GM12878 (cell line): Measurements from ENCODE around the gene BATF. TPM values are rescaled to one million over a fixed set of nuclear protein-coding genes. Genes with fewer than 3 reads are reported as not detected.

Source experiments
- CEBPZ ChIP-seq: fragments of 150-350 bp; IDR thresholded peaks from 2 replicates; pipeline ENCODE4 v1.6.1; 2016; ENCODE audit warnings: low read depth, low read length
- CHD2 ChIP-seq: IDR thresholded peaks from 2 replicates; pipeline ENCODE4 v1.6.1; 2011; ENCODE audit warnings: low read depth, low read length, improper control_type of control experiment, borderline replicate concordance
- CREM ChIP-seq: IDR thresholded peaks from 2 replicates; pipeline ENCODE4 v1.6.1; 2014; ENCODE audit warnings: antibody characterized with exemption, low read depth
- EGR1 ChIP-seq, 2 experiments: IDR thresholded peaks; 1 replicate in 1 of 2; 2 replicates in 1 of 2; pipeline ENCODE4 v1.6.1; 2011 to 2012; ENCODE audit warnings: low read depth in 2 of 2, low read length in 2 of 2, borderline replicate concordance in 1 of 2, mild to moderate bottlenecking in 1 of 2, moderate library complexity in 1 of 2
- EZH2 ChIP-seq: IDR thresholded peaks from 2 replicates; pipeline ENCODE4 v1.6.1; 2012; ENCODE audit warnings: low read depth, mild to moderate bottlenecking, control low read depth, inconsistent platforms, low read length, borderline replicate concordance; ENCODE audit not compliant: control insufficient read depth
- HDAC6 ChIP-seq: fragments of 200-600 bp; sonication (generic); IDR thresholded peaks from one replicate; pipeline ENCODE4 v1.8.0; 2017; ENCODE audit warnings: antibody characterized with exemption; ENCODE audit not compliant: unreplicated experiment
- IRF3 ChIP-seq: fragments of 450-650 bp; IDR thresholded peaks from 2 replicates; pipeline ENCODE4 v1.6.1; 2014; ENCODE audit warnings: mild to moderate bottlenecking
- NR2F1 ChIP-seq: fragments of 450-650 bp; conservative IDR thresholded peaks from 2 replicates; pipeline ENCODE4 v1.6.1; 2017; ENCODE audit warnings: mild to moderate bottlenecking
- PBX3 ChIP-seq: IDR thresholded peaks from 2 replicates; pipeline ENCODE4 v1.6.1; 2011; ENCODE audit warnings: mild to moderate bottlenecking, low read depth, low read length, moderate library complexity; ENCODE audit not compliant: insufficient replicate concordance
- POLR2AphosphoS5 ChIP-seq: IDR thresholded peaks from 2 replicates; pipeline ENCODE4 v1.6.1; 2011; ENCODE audit warnings: mild to moderate bottlenecking, low read length, inconsistent platforms
- RB1 ChIP-seq: fragments of 450-650 bp; formaldehyde crosslinking; IDR thresholded peaks from 2 replicates; pipeline ENCODE4 v1.6.1; 2017; ENCODE audit warnings: mild to moderate bottlenecking, borderline replicate concordance
- REST ChIP-seq: IDR thresholded peaks from 2 replicates; pipeline ENCODE4 v1.6.1; 2012; ENCODE audit warnings: mild to moderate bottlenecking, low read depth, low read length
- SMARCA5 ChIP-seq: fragments of 450-650 bp; IDR thresholded peaks from 2 replicates; pipeline ENCODE4 v1.6.1; 2017; ENCODE audit warnings: mild to moderate bottlenecking
- TCF3 ChIP-seq: IDR thresholded peaks from 2 replicates; pipeline ENCODE4 v1.6.1; 2012; ENCODE audit warnings: low read depth, mild to moderate bottlenecking, low read length, borderline replicate concordance; ENCODE audit not compliant: insufficient read depth
- ZNF207 ChIP-seq: fragments of 450-650 bp; IDR thresholded peaks from 2 replicates; pipeline ENCODE4 v1.6.1; 2014; ENCODE audit warnings: antibody characterized with exemption, mild to moderate bottlenecking, borderline replicate concordance
- ZNF217 ChIP-seq: fragments of 450-650 bp; IDR thresholded peaks from 2 replicates; pipeline ENCODE4 v1.6.1; 2017; ENCODE audit warnings: antibody characterized with exemption, mild to moderate bottlenecking
- ZNF274 ChIP-seq: IDR thresholded peaks from one replicate; pipeline ENCODE4 v1.8.0; 2011; ENCODE audit not compliant: insufficient read length, insufficient read depth
- polyA plus RNA-seq, 11 experiments: library from polyadenylated mRNA; depleted of rRNA in 4 of 11; unstranded in 6 of 11; stranded (reverse) in 5 of 11; fragments of >200 nt; fragmentation: Nextera tagmentation in 4 of 11; fragmentation: Illumina TruSeq in 1 of 11; extraction: Ambion mirVana in 4 of 11; extraction: Trizol in 1 of 11; gene quantifications; 1 replicate in 1 of 11; 2 replicates in 10 of 11; pipeline versions ENCODE4 v1.2.1 to v1.2.3, GENCODE V29; 2011 to 2016; ENCODE audit warnings: inconsistent platforms in 2 of 11, missing spikeins in 2 of 11, low read depth in 1 of 11
- total RNA-seq, 4 experiments: library from RNA; depleted of rRNA in 3 of 4; stranded (reverse); fragments of >200 nt in 3 of 4; fragmentation: Illumina TruSeq in 1 of 4; extraction: Trizol in 1 of 4; gene quantifications; 2 replicates each; pipeline versions ENCODE4 v1.2.1 to v1.2.3, GENCODE V29; 2013 to 2021

BATF gene
- total and polyA plus RNA-seq, 10 of the 15 experiments (the other 5 are each of a cell fraction or from before 2014, with no cell fraction given): 10.0 to 154 (median 103) TPM

DNA sequence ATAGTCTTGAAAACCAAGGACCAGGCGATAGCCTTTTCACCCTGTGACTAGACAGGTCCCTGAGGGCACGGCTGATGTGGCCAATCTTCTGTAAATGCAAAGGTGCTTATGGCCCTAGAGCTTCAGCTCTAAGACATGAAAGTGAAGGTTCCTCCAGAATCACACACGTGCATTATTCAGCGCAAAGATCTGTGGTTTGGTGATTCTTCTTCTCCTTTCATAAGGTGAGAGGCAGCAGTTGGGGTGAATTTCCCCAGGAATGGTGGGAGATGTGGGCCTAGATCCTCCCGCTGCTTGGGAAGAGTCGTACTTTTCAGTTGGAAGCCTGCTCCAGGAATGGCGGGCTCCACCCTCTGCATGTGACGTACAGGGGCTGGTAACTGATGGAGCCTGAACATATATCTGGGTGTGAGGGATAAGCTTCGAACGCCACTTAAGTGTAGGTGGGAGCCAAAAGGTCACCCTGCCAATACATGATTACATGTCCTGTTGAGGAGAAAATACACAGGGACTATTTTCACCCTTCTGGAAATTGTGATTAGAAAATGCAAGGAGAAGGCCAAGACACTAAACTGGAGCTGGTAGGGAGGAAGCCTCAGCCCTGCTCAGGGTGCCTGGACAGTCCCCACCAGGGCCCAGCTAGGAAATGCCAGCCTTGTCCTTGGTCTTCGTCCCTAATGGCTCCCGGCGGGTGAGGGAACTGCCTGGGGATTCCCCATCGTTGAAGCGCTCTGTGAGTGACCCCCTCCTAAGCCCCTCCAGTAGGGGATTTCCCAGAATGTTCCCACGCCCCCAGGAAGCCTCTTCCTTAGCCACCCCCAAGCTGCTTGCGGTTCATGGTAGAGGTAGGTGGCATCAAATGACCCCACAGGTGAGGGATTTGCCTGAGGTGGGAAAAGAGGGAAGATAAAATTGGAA lies 17.6 kb downstream of the BATF start (continued):
- peak; percentile 39; the same call in 1 of the 2 replicates for TF ChIP-seq POLR2AphosphoS5
- no peak for TF ChIP-seq IRF3
- TF ChIP-seq SMARCA5: no peak
- no peak for TF ChIP-seq ZNF274
- TF ChIP-seq TCF3: peak; percentile 20; the same call in 1 of the 2 replicates
- TF ChIP-seq CHD2: no peak
- no peak for TF ChIP-seq PBX3
- no peak for TF ChIP-seq EZH2
- no peak for TF ChIP-seq HDAC6
- no peak for TF ChIP-seq REST
- TF ChIP-seq ZNF207: no peak
- TF ChIP-seq ZNF217: no peak; the same call in 1 of the 2 replicates
- TF ChIP-seq RB1: no peak
- TF ChIP-seq NR2F1: peak; percentile 85
- peak in 1 of 2 experiments; percentile 74; a peak in 2 of 3 replicates for TF ChIP-seq EGR1 (IDR thresholded peaks at IDR 0.05; ENCODE audit: borderline replicate concordance in 1 of 2, low read depth in 2 of 2, low read length in 2 of 2)
- TF ChIP-seq CEBPZ: no peak
- TF ChIP-seq CREM: peak; percentile 46
